Liver (tissue), 9 donors: Measurements from ENCODE around the gene SYNDIG1. TPM values are rescaled to one million over a fixed set of nuclear protein-coding genes. Genes with fewer than 3 reads are reported as not detected.

Source experiments
- DNase-seq: peaks from one replicate; pipeline ENCODE4 v3.0.0-alpha.2; 2017; ENCODE audit warnings: low spot score
- H3K27ac ChIP-seq, 2 donors: one replicate each; pipeline ENCODE4 v1.7.0; 2013; ENCODE audit warnings: inconsistent platforms in 2 of 2, low read length in 2 of 2, control low read depth in 1 of 2, low read depth in 1 of 2, mild to moderate bottlenecking in 1 of 2
- H3K27me3 ChIP-seq, 4 donors: one replicate each; pipeline versions ENCODE4 v1.6.1 to v1.7.0; 2013; ENCODE audit warnings: low read length in 3 of 4, inconsistent platforms in 1 of 4, mild to moderate bottlenecking in 1 of 4, moderate library complexity in 1 of 4; ENCODE audit not compliant: control insufficient read depth in 4 of 4, insufficient read depth in 4 of 4
- H3K36me3 ChIP-seq, 4 donors: one replicate each; pipeline versions ENCODE4 v1.6.1 to v1.7.0; 2013; ENCODE audit warnings: low read length in 3 of 4, mild to moderate bottlenecking in 3 of 4, low read depth in 1 of 4, moderate library complexity in 1 of 4; ENCODE audit not compliant: control insufficient read depth in 4 of 4, insufficient read depth in 3 of 4
- H3K4me1 ChIP-seq, 4 donors: one replicate each; pipeline versions ENCODE4 v1.6.1 to v1.7.0; 2013; ENCODE audit warnings: low read length in 3 of 4, mild to moderate bottlenecking in 3 of 4, moderate library complexity in 1 of 4; ENCODE audit not compliant: control insufficient read depth in 4 of 4, insufficient read depth in 4 of 4
- H3K4me3 ChIP-seq, 3 donors: one replicate each; pipeline versions ENCODE4 v1.6.1 to v1.7.0; 2013; ENCODE audit warnings: low read length in 3 of 3, control low read depth in 1 of 3, low read depth in 1 of 3, mild to moderate bottlenecking in 1 of 3
- H3K9ac ChIP-seq, 2 donors: one replicate each; pipeline ENCODE4 v1.7.0; 2013; ENCODE audit warnings: low read length in 2 of 2, mild to moderate bottlenecking in 2 of 2, moderate library complexity in 2 of 2, control low read depth in 1 of 2, low read depth in 1 of 2
- H3K9me3 ChIP-seq, 4 donors: one replicate each; pipeline versions ENCODE4 v1.6.1 to v1.7.0; 2013; ENCODE audit warnings: low read length in 3 of 4; ENCODE audit not compliant: control insufficient read depth in 4 of 4
- CTCF ChIP-seq: fragments of 150-350 bp; IDR thresholded peaks from 2 replicates; pipeline ENCODE4 v1.5.1; 2017; ENCODE audit warnings: improper control_type of control experiment, low read depth, low read length; ENCODE audit not compliant: missing input control
- FOXA1 ChIP-seq: IDR thresholded peaks from 2 replicates; pipeline ENCODE4 v1.6.1; 2016; ENCODE audit warnings: antibody characterized with exemption
- GABPA ChIP-seq, 2 donors: IDR thresholded peaks in 1 of 2; conservative IDR thresholded peaks in 1 of 2; 2 replicates each; pipeline ENCODE4 v1.6.1; 2016; ENCODE audit warnings: antibody characterized with exemption in 2 of 2, mild to moderate bottlenecking in 1 of 2, moderate library complexity in 1 of 2
- HNF4A ChIP-seq, 2 donors: conservative IDR thresholded peaks; 2 replicates each; pipeline ENCODE4 v1.6.1; 2016; ENCODE audit warnings: antibody characterized with exemption in 2 of 2, mild to moderate bottlenecking in 2 of 2
- HNF4G ChIP-seq: IDR thresholded peaks from 2 replicates; pipeline ENCODE4 v1.6.1; 2016; ENCODE audit warnings: antibody characterized with exemption
- JUND ChIP-seq, 2 donors: IDR thresholded peaks; 2 replicates each; pipeline ENCODE4 v1.6.1; 2016; ENCODE audit warnings: antibody characterized with exemption in 2 of 2
- MAX ChIP-seq: IDR thresholded peaks from 2 replicates; pipeline ENCODE4 v1.6.1; 2016; ENCODE audit warnings: antibody characterized with exemption
- REST ChIP-seq: IDR thresholded peaks from 2 replicates; pipeline ENCODE4 v1.6.1; 2016; ENCODE audit warnings: antibody characterized with exemption, mild to moderate bottlenecking
- SP1 ChIP-seq: IDR thresholded peaks from 2 replicates; pipeline ENCODE4 v1.6.1; 2018; ENCODE audit warnings: antibody characterized with exemption, mild to moderate bottlenecking
- TAF1 ChIP-seq: conservative IDR thresholded peaks from 2 replicates; pipeline ENCODE4 v1.6.1; 2016; ENCODE audit warnings: antibody characterized with exemption, mild to moderate bottlenecking
- WGBS: extraction: QIAGEN DNeasy Blood & Tissue Kit; methylation state at CpG from one replicate; pipeline ENCODE4 v1.1.7; 2013; 5-methylcytosine and 5-hydroxymethylcytosine counted together
- polyA plus RNA-seq, 2 donors: library from polyadenylated mRNA; stranded (reverse) in 1 of 2; unstranded in 1 of 2; fragments of 200-250 nt in 1 of 2; fragments of >200 nt in 1 of 2; fragmentation: Nextera tagmentation in 1 of 2; extraction: Ambion mirVana in 1 of 2; gene quantifications; one replicate each; pipeline versions ENCODE4 v1.2.1 to v1.2.3, GENCODE V29; 2013 to 2015
- total RNA-seq, 2 donors: library from RNA; depleted of rRNA; stranded (reverse); fragments of >200 nt; gene quantifications; one replicate each; pipeline ENCODE4 v1.2.3, GENCODE V29; 2014
- TF ChIP-seq, protein P1 (sequence below): IDR thresholded peaks from 2 replicates; pipeline ENCODE4 v1.6.1; 2016; ENCODE audit warnings: antibody characterized with exemption
- donor health status: healthy.
- donor health status: healthy.
- donor health status: healthy.
- donor health status: healthy.
- donor health status: healthy.

The SYNDIG1 gene
- total and polyA plus RNA-seq, 4 donors: 0.05 to 0.08 TPM; not detected in 2

GRCh38 chr20:24651171-24651975, 181.9 kb downstream of the SYNDIG1 start:
- Histone ChIP-seq H3K9me3 (no peaks in the 10 kb centered on the region), H3K4me3 (no peak overlapping the region), H3K27me3 (peaks cover 0 to 1% (median 0%) of the 10 kb centered on the region in 4 donors), H3K27ac (no peak overlapping the region), H3K36me3 (no peaks in the 10 kb centered on the region), H3K9ac (no peak overlapping the region), H3K4me1 (no peaks in the 10 kb centered on the region)
- 60% methylated on average over 7 of the region's 7 CpGs for WGBS
- DNase-seq: no peak
- TF ChIP-seq MAX: no peak
- TF ChIP-seq GABPA (IDR thresholded peaks at IDR 0.05 in 1 of 2, conservative IDR thresholded peaks at IDR 0.05 in 1 of 2): no peak
- TF ChIP-seq HNF4A (conservative IDR thresholded peaks at IDR 0.05): no peak
- TF ChIP-seq SP1: no peak

DNA sequence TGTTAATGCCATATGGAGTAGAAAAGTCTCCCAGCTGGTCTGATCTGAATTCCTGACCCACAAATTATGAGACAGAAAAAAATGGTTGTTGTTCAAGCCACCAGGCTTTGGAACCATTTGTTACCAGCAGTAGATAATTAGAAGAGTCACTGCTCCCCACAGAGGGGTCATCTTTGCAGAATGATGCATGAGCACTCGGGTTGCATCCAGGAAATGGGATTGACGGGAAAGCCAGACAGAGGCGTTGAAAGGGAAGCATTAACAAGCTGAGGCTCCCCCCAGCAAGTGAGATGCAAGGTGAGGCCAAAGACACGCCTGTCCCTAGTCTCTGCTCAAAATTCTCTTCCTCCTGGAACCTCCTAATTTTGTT, 182.5 kb downstream of the SYNDIG1 start:
- H3K4me3 ChIP-seq: no peak overlapping the region
- H3K4me1 ChIP-seq: no peaks in the 10 kb centered on the region
- no peaks in the 10 kb centered on the region for H3K9me3 ChIP-seq
- H3K9ac ChIP-seq: no peak overlapping the region
- DNase-seq: no peak
- H3K27ac ChIP-seq: no peak overlapping the region
- H3K36me3 ChIP-seq: no peaks in the 10 kb centered on the region
- WGBS: 73% methylated on average over 4 of the region's 4 CpGs
- no peaks in the 10 kb centered on the region for H3K27me3 ChIP-seq
- TF ChIP-seq HNF4G (no peak), CTCF (no peak), FOXA1 (no peak)

GRCh38 chr20:24653306-24653705, 183.9 kb downstream of the SYNDIG1 start:
- Histone ChIP-seq H3K4me3 (no peak overlapping the region), H3K36me3 (no peaks in the 10 kb centered on the region), H3K27me3 (peaks cover 0 to 3% (median 0%) of the 10 kb centered on the region in 4 donors), H3K27ac (no peak overlapping the region), H3K9ac (no peak overlapping the region), H3K9me3 (no peaks in the 10 kb centered on the region), H3K4me1 (no peaks in the 10 kb centered on the region)
- no peak for DNase-seq
- WGBS: 71% methylated on average over 5 of the region's 5 CpGs
- TF ChIP-seq FOXA1 (no peak), TAF1 (no peak), GABPA (IDR thresholded peaks at IDR 0.05 in 1 of 2, conservative IDR thresholded peaks at IDR 0.05 in 1 of 2) (no peak), REST (no peak), JUND (IDR thresholded peaks at IDR 0.05) (no peak)
- TF ChIP-seq, protein P1, sequence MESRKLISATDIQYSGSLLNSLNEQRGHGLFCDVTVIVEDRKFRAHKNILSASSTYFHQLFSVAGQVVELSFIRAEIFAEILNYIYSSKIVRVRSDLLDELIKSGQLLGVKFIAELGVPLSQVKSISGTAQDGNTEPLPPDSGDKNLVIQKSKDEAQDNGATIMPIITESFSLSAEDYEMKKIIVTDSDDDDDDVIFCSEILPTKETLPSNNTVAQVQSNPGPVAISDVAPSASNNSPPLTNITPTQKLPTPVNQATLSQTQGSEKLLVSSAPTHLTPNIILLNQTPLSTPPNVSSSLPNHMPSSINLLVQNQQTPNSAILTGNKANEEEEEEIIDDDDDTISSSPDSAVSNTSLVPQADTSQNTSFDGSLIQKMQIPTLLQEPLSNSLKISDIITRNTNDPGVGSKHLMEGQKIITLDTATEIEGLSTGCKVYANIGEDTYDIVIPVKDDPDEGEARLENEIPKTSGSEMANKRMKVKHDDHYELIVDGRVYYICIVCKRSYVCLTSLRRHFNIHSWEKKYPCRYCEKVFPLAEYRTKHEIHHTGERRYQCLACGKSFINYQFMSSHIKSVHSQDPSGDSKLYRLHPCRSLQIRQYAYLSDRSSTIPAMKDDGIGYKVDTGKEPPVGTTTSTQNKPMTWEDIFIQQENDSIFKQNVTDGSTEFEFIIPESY: no peak
